IPS-NIHi7 (cell line): Measurements from ENCODE around the gene EHD4.

Experiments
- DNase-seq: peaks from one replicate; pipeline ENCODE4 v3.0.0; 2012; ENCODE audit warnings: mixed read lengths; ENCODE audit errors: extremely low spot score

Gene EHD4

DNA sequence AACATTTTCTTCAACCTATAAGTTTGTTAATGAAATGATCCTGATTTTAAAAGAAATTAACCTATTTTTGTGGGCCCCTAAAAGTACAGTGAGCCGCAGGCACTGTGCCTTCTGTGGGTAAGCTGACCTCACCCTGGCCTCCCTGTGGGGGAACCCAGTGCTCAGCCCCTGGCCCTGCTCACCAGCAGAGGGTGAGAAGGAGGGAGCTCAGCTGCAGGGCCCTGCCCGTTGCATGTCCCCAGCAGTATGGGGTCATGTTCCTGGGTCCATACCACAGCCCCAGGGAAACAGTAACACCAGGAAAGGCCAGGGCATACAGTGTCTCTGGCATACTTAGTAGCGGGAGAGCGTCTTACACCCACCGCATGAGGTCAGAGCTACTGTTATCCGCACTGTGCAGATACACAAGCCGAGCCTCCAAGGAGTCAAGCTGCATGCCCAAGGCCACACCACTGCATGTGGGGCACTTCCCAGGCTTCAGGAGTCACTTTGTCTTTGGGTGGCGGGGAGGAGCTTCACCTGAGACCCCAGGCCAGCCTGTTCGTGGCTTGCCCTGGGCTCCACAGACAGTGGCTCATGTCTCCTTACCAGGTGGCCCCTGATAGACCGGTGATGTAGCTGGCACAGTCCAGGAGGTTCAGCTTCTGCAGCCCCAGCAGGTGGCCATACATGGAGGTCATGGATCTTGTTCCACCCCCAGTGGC is 22.6 kb upstream of the EHD4 start:
- no peak for DNase-seq

- DNase-seq, result no peak
Observed at GRCh38 chr15:41994171-41994650, 21.9 kb upstream of the EHD4 start.

- no peak for DNase-seq
Observed at GRCh38 chr15:41993472-41994170, 21.3 kb upstream of the EHD4 start.

- DNase-seq, result no peak
Observed at GRCh38 chr15:41992803-41993190, 20.4 kb upstream of the EHD4 start.

- DNase-seq, result no peak
Observed at GRCh38 chr15:41992151-41992802, 19.9 kb upstream of the EHD4 start.

DNA sequence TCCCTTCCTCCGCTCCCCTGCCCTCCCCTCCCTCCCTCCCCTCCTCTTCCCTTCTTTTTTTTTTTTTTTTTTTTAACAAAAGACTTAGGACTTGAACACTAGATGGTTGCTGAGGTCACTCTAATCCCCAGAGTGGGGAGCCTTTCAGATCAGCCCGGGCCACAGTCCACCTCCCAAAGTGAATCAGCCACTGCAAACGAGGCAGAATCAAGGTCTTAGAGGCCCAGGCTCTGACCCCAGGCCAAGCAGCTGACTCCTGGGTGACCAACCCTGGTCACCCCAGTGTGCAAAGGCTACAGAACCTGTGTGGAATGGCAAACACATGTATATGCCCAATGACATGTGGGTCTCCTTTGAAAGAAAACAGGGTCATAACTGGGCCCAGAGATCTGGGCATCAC is 18.3 kb upstream of the EHD4 start:
- DNase-seq, result no peak

GRCh38 chr15:41990243-41990605 is 17.9 kb upstream of the EHD4 start:
- no peak for DNase-seq

GRCh38 chr15:41989573-41990242 is 17.4 kb upstream of the EHD4 start:
- DNase-seq, result peak; percentile 95

- no peak for DNase-seq
Observed at GRCh38 chr15:41988896-41989572, 16.7 kb upstream of the EHD4 start.

DNA sequence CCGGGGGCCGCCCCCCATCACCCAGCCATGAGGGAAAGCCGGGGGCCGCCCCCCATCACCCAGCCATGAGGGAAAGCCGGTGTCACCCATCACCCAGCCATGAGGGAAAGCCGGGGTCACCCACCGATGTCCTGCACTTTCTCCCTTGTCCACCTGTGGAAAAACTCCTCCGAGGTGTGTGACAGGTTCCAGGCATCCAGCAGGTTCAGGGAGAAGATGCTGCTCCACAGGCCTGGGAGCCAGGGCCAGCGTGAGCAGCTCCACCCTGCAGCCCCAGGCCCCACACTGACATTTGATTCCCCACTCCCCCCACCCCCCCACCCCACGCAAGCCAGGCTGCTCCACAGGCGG is 15.5 kb upstream of the EHD4 start:
- no peak for DNase-seq

DNA sequence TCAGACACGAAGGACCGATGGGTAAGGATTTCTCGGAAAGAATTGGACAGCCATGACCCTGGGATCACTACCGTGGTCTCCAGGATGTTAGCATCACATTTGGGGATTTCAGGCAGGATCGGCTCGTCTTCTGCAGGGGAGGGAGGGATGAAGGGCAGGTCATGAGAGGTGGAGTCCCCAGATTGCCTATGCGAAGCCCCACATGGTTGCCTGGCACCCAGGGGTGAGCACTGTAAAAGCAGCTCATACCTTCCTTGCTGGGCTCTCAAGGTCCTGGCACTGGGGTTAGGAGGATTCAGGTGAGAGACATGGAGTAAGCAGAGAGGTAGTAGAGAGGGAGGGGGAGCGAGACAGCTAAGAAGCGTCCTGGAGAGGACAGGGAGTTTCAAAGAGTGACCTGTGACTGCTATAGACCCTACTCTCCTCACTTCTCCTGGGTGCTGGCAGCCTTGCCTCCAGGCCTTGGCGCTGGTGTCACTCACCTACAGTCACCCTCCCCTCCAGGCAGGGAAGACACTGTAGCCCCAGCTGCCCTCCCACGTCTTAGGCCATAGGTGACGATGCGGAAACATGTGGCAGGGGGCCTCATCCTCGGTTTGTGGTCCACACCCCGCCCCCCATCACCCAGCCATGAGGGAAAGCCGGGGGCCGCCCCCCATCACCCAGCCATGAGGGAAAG is 15.0 kb upstream of the EHD4 start:
- no peak for DNase-seq

DNA sequence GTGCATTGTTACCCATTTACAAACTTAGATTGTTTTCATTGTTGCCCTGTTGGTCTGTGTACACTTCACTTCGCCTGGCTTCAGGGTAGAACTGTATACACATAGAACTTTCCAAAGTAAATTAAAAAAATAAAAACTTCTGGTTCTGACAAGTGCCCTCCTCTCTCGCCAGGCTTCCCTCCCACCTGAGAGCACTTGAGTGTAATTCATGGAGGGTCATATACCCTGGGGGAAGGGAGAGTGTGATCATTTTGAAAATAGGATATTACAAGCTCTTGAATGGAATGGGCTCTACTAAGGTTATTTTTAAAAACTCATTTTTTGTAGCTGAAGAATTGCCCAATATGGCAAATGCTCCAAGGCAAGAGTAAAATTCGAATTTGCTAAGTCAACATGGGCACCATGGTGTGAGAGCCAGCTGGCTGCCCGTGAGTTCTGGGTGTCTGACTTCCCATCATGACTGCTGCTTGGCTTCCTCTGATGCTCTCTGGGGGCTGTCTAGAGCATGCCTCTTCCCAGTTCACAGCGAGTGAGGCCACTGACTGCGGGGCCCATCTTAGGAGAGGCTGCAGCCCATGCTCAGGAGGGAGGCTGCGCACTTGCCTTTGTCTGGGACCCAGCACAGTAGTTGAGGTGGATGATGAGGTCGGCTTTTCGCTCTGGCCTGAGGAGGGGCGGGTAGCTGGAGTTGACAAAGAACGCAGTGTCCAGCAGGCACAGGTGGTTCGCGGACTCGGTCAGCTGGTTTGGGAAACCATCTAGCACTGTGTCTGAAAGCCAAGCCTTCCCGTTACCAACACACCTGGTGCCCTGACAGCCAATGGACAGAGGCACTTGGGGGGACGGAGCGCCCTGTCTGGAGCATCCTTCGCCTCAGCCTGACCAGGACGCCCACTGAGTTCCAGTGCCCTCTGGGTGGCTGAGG is 13.1 kb upstream of the EHD4 start:
- no peak for DNase-seq

DNA sequence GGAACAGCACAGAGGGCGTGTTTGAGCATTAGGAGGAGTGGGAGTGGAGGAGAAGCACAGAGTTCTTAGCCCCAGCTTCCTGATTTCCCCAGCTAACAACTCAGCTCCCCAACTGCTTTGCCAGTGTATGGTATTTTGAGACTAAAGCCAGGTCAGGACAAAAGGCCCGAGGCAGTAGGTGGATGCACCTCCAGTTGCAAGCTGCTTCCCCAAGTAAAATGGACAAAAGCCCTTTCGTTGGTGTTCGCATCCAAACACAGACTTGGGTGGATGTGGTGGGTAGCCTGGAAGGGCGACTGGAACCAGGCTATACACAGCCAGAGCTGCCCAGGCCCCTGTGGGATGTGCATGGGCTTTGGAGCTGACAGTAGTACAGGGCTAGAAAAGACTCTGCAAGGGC is 12.3 kb upstream of the EHD4 start:
- no peak for DNase-seq

DNA sequence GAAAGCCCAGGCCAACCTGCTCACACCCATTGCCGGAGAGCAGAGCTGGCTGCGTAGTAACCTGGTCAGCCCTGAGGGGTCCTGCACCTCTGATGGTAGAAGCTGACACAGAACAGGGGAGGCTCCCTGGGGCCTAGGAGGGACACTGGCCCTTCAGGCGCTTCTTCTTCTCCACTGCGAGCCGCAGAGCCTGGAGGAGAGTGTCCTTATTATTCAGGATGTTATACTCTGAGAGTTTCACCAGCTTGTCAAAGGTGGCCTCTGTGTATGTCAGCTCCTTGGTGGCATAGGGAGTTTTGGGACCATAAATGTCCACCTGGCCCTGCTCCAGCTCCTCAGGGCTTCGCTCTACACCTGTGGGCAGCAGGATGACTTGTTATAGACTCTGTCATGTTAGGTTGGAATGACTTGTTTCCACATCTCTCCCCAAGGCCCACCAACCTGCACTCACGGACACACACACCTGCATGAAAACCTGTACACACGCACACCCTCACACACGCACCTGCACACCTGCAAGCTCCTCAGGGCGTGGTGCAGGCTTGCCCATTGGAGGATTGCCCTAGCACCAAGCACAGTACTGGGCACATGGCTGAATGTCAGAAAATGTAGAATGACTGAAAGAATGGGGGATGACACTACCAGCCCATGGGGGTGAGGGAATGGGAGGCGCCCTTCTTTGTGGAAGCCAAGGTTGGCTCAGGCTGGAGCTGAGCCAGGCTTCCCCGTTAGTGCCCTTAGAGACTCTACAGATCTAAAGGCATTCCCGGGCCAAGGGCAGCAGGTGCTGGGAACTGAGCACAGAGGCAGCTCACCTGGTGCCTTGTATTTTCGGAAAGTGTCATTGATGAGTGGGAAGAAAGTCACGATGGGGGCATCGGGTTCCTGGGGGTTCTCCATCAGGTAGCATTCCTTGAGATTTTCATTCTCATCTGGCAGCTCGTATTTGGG is 11.5 kb upstream of the EHD4 start:
- DNase-seq, result no peak

DNA sequence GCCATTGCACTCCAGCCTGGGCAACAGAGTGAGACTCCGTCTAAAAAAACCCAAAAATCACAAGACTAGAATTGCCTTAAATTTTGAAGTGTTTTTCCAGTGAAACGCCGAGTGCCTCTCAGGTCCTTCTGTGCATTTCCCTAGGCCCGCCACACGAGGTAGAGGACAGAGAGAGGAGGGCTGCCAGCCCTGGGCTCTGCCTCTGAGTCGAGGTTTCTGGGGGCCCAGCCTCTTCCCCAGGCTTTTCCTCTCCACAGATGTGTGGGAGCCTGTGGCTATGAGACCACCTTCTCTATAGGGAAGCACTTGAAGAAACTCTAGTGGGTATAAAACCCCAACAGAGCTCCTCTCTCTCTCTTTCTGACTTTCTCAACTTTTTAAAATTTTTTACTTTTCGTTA is 10.9 kb upstream of the EHD4 start:
- no peak for DNase-seq

- peak; percentile 7 for DNase-seq
Observed at GRCh38 chr15:41982133-41982930, 10.0 kb upstream of the EHD4 start.

- peak; percentile 5 for DNase-seq
Observed at GRCh38 chr15:41981371-41982132, 9.2 kb upstream of the EHD4 start.
